SK-N-SH treated with all-trans-retinoic acid at 6 μM for 48 hours (cell line): ENCODE results near the gene TAMALIN.

Source experiments
- CREB5 ChIP-seq: fragments of 250-450 bp; sonication (Bioruptor Pico); IDR thresholded peaks from 2 replicates; pipeline ENCODE4 v1.5.1; 2020; ENCODE audit warnings: low read depth, mild to moderate bottlenecking, moderate library complexity
- PATZ1 ChIP-seq: fragments of 250-450 bp; sonication (Bioruptor Pico); IDR thresholded peaks from 2 replicates; pipeline ENCODE4 v1.8.0; 2020; ENCODE audit warnings: mild to moderate bottlenecking, moderate library complexity, borderline replicate concordance

- TF ChIP-seq PATZ1, result no peak
- no peak for TF ChIP-seq CREB5 (CRISPR knock-in tag)
Observed at GRCh38 chr12:52041035-52041434, 34.3 kb downstream of the TAMALIN start.
